CD4-positive, alpha-beta T cell (primary cell): ENCODE data around the gene ARHGAP15. TPM values are rescaled to one million over a fixed set of nuclear protein-coding genes. Genes with fewer than 3 reads are reported as not detected.

Experiments used
- ATAC-seq: fragments of 200-7000 bp; cut with Tn5 transposase; one replicate; pipeline ENCODE4 v1.10.0; 2022; ENCODE audit warnings: mild to moderate bottlenecking; ENCODE audit not compliant: poor library complexity
- CTCF ChIA-PET: fragments of 350-600 bp; sonication (Branson Sonifier 250); formaldehyde crosslinking; loops from one replicate; lab custom pipeline; 2021; ENCODE audit warnings: antibody characterized with exemption, inconsistent platforms; lab: Charles Lee
- POLR2A ChIA-PET: fragments of 350-600 bp; sonication (Branson Sonifier 250); formaldehyde crosslinking; loops from one replicate; lab custom pipeline; 2021; ENCODE audit warnings: antibody characterized with exemption, inconsistent platforms; lab: Charles Lee
- DNase-seq, 14 experiments: peaks; one replicate each; pipeline ENCODE4 v3.0.0-alpha.2; 2013 to 2020; ENCODE audit warnings: mixed read lengths in 2 of 14
- H3K27ac ChIP-seq, 2 donors: one replicate each; pipeline versions ENCODE4 v1.5.1 to v1.7.0; 2013; ENCODE audit warnings: low read length in 2 of 2, low read depth in 1 of 2, mild to moderate bottlenecking in 1 of 2
- H3K27me3 ChIP-seq, 2 experiments: 1 replicate in 1 of 2; 2 replicates in 1 of 2; pipeline versions ENCODE4 v1.6.1 to v1.7.0; 2013; ENCODE audit warnings: low read length in 2 of 2, control low read depth in 1 of 2, mild to moderate bottlenecking in 1 of 2, moderate library complexity in 1 of 2; ENCODE audit not compliant: insufficient read depth in 2 of 2, control insufficient read depth in 1 of 2
- H3K36me3 ChIP-seq: one replicate; pipeline ENCODE4 v1.6.1; 2013; ENCODE audit warnings: low read length, control low read depth; ENCODE audit not compliant: insufficient read depth
- H3K4me1 ChIP-seq: one replicate; pipeline ENCODE4 v1.6.1; 2013; ENCODE audit warnings: low read length, control low read depth; ENCODE audit not compliant: insufficient read depth
- H3K4me3 ChIP-seq: one replicate; pipeline ENCODE4 v1.5.1; 2013; ENCODE audit warnings: mild to moderate bottlenecking, low read length, moderate library complexity
- H3K9me3 ChIP-seq, 2 experiments: 1 replicate in 1 of 2; 2 replicates in 1 of 2; pipeline versions ENCODE4 v1.6.1 to v1.7.0; 2013; ENCODE audit warnings: low read length in 2 of 2, mild to moderate bottlenecking in 2 of 2, control low read depth in 1 of 2, moderate library complexity in 1 of 2; ENCODE audit not compliant: control insufficient read depth in 1 of 2, insufficient read depth in 1 of 2
- H3K27ac Mint-ChIP-seq: one replicate; pipeline ENCODE4 v1.8.0; 2020; ENCODE audit warnings: mixed read lengths
- H3K27me3 Mint-ChIP-seq: one replicate; pipeline ENCODE4 v1.8.0; 2021; ENCODE audit warnings: mixed read lengths
- H3K36me3 Mint-ChIP-seq: one replicate; pipeline ENCODE4 v1.8.0; 2021; ENCODE audit warnings: low read depth, mixed read lengths
- H3K4me1 Mint-ChIP-seq: one replicate; pipeline ENCODE4 v1.8.0; 2021; ENCODE audit warnings: low read depth, mixed read lengths
- H3K4me3 Mint-ChIP-seq: one replicate; pipeline ENCODE4 v1.8.0; 2020; ENCODE audit warnings: mild to moderate bottlenecking, mixed read lengths
- H3K9me3 Mint-ChIP-seq: one replicate; pipeline ENCODE4 v1.8.0; 2020; ENCODE audit warnings: mixed read lengths
- intact Hi-C, 2 experiments: fragments of 100-400 bp; cut with DNase I in 1 of 2; cut with micrococcal nuclease in 1 of 2; formaldehyde crosslinking; loops; one replicate each; pipeline versions ENCODE4 v1.15.1 to v1.9.0; 2023 to 2025; cut with DNase I, micrococcal nuclease
- total RNA-seq, 174 experiments: library from RNA in 2 of 174; stranded (reverse) in 2 of 174; gene quantifications; one replicate each; pipeline ENCODE4 v1.2.3 and lab custom pipeline; 2021 to 2026
- TF ChIP-seq, protein P1 (sequence below): fragments of 200-600 bp; IDR thresholded peaks from one replicate; pipeline ENCODE4 v1.8.0; 2022; ENCODE audit warnings: antibody characterized with exemption, mild to moderate bottlenecking

Gene ARHGAP15
- total RNA-seq, 2 experiments from 2014 or later = 158 to 165 TPM

DNA sequence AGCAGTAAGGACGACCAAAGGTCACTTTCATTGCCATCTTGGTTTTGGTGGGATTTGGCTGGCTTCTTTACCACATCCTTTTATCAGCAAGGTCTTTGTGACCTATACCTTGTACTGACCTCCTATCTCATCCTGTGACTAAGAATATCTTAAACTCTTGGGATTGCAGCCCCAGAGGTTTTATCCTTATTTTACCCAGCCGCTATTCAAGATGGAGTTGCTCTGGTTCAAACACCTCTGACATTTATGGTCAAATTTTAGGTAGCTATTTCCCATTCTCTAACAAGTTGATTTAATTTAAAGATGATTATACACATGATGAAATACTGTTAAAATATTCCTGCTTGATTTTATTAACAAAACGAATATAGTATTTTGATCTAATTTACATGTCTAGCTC is 326.1 kb downstream of the ARHGAP15 start:
- Mint-ChIP-seq H3K27ac (no peak overlapping the region), H3K27me3 (no peaks in the 10 kb centered on the region), H3K4me3 (no peak overlapping the region), H3K4me1 (peaks cover 52% of the 10 kb centered on the region), H3K36me3 (peaks cover 67% of the 10 kb centered on the region), H3K9me3 (no peaks in the 10 kb centered on the region)
- CTCF ChIA-PET = interaction anchor here (1.2 kb wide), 1 partner anchor 11 kb away, joined by 3 read pairs; no protein-coding TSS in a partner anchor
- intact Hi-C loops = no loop called here
- POLR2A ChIA-PET = no interaction called here
- no peak for DNase-seq
- no peak overlapping the region for H3K27ac ChIP-seq
- TF ChIP-seq, protein P1, sequence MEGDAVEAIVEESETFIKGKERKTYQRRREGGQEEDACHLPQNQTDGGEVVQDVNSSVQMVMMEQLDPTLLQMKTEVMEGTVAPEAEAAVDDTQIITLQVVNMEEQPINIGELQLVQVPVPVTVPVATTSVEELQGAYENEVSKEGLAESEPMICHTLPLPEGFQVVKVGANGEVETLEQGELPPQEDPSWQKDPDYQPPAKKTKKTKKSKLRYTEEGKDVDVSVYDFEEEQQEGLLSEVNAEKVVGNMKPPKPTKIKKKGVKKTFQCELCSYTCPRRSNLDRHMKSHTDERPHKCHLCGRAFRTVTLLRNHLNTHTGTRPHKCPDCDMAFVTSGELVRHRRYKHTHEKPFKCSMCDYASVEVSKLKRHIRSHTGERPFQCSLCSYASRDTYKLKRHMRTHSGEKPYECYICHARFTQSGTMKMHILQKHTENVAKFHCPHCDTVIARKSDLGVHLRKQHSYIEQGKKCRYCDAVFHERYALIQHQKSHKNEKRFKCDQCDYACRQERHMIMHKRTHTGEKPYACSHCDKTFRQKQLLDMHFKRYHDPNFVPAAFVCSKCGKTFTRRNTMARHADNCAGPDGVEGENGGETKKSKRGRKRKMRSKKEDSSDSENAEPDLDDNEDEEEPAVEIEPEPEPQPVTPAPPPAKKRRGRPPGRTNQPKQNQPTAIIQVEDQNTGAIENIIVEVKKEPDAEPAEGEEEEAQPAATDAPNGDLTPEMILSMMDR = no peak
- no peaks in the 10 kb centered on the region for H3K9me3 ChIP-seq
- H3K36me3 ChIP-seq = peaks cover 8% of the 10 kb centered on the region
- no peaks in the 10 kb centered on the region for H3K27me3 ChIP-seq
- no peak overlapping the region for H3K4me3 ChIP-seq
- peaks cover 2% of the 10 kb centered on the region for H3K4me1 ChIP-seq
- no peak for ATAC-seq

DNA sequence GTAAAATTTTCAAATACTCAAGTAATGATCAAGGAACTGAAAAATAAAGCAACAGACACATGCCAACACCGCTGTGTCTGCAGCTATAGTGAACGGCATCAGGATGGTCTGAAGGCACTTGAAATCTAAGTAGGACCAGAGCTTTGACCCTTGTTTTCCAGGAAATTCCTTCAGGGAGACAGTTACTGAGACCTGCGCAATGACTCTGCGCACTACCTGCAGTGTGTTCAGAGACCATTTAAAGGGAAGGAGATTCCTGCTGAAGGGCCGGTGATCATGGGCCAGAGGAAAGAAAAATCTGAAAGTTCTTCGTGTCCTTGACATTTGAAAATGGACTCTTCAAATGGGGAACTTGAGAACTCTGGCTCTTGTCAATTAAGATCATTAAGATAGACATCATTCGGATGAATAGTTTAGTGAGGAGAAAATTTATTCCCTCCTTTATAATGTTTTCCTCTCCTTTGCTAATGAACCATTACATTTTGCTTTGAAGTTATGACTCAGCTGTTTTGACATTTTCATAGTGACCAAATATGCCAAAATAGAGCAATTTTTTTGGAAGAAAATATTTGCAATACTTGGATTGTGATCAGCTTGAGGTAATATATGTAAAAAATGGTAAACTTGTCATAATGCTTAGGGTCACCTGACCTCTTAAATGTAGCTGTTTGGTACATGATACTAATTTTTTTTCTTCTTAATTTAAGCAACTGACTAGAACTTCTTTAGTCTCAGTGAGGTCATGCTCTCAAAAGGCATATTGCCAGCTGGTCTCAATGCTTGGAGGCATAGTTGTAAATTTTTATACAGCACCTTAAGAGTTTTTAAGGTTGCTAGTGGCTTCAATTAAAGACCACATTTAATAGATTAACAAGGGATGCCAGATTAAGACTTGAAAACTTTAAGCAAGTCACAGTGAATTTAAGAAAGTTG is 329.3 kb downstream of the ARHGAP15 start:
- no peak for ATAC-seq
- intact Hi-C loops = no loop called here
- Mint-ChIP-seq H3K27ac (no peak overlapping the region), H3K4me3 (no peak overlapping the region), H3K27me3 (no peaks in the 10 kb centered on the region), H3K9me3 (no peaks in the 10 kb centered on the region), H3K36me3 (peaks cover 73% of the 10 kb centered on the region), H3K4me1 (peaks cover 31% of the 10 kb centered on the region)
- Histone ChIP-seq H3K27ac (no peak overlapping the region), H3K36me3 (peaks cover 8% of the 10 kb centered on the region), H3K4me1 (no peaks in the 10 kb centered on the region), H3K27me3 (no peaks in the 10 kb centered on the region), H3K9me3 (no peaks in the 10 kb centered on the region), H3K4me3 (no peak overlapping the region)
- DNase-seq = no peak
- ChIA-PET POLR2A (interaction anchor here (0.6 to 0.8 kb wide), 2 partner anchors 10 to 184 kb away, joined by 3 to 4 read pairs; no protein-coding TSS in a partner anchor), CTCF (interaction anchor here (1.2 kb wide), 1 partner anchor 62 kb away, joined by 3 read pairs; no protein-coding TSS in a partner anchor)
- TF ChIP-seq, protein P1 = no peak

DNA sequence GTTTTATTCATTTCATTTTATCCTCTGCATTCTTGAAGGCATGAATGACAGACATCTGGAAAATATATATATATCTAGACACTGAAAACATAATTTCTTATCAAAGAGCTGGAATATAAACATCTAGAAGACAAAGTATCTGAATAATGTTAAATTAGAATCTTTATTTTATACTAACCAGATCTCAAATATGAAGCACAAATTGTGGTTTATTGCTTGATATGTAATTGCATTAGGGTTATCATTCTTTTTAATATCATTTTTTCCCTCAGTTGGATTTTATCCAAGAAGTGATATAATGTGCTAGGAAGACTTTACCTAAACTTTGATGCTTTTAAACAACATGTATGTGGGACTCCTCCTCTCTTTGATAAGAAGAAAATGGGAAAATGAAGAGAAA is 331.2 kb downstream of the ARHGAP15 start:
- ChIA-PET POLR2A (no interaction called here), CTCF (no interaction called here)
- Mint-ChIP-seq H3K4me3 (no peak overlapping the region), H3K36me3 (peaks cover 56% of the 10 kb centered on the region), H3K27me3 (no peaks in the 10 kb centered on the region), H3K4me1 (peaks cover 16% of the 10 kb centered on the region), H3K9me3 (no peaks in the 10 kb centered on the region), H3K27ac (no peak overlapping the region)
- H3K27ac ChIP-seq = no peak overlapping the region
- no peaks in the 10 kb centered on the region for H3K9me3 ChIP-seq
- TF ChIP-seq, protein P1 = no peak
- no peaks in the 10 kb centered on the region for H3K4me1 ChIP-seq
- DNase-seq (no peak), ATAC-seq (no peak)
- no peaks in the 10 kb centered on the region for H3K27me3 ChIP-seq
- intact Hi-C loops = no loop called here
- H3K4me3 ChIP-seq = no peak overlapping the region
- peaks cover 9% of the 10 kb centered on the region for H3K36me3 ChIP-seq
